Stimulated activated CD4-positive, alpha-beta T cell treated with anti-CD3 and anti-CD28 coated beads, Interleukin-15, amount 100 ng/mL, for 24 hours (primary cell): ENCODE measurements around the gene ASNS.
A peak's percentile ranks its signal among the peaks of the same experiment; 100 is the strongest.
"Not testable (repeated sequence)": the region's sequence is repeated elsewhere in the genome, so short reads cannot be mapped to it uniquely, and the experiment has no call there.

Source experiments
- DNase-seq: peaks from one replicate; pipeline ENCODE4 v3.0.0-alpha.2; 2020

The ASNS gene

GRCh38 chr7:97872025-97872669, at the start of gene ASNS:
Gene ASNS (minus strand): TSS chr7:97872408. CDS start chr7:97869156, 3,252 bp downstream.
- peak; percentile 96 for DNase-seq

GRCh38 chr7:97921254-97921653, 49.0 kb upstream of the ASNS start:
- DNase-seq = not testable (repeated sequence)

GRCh38 chr7:97915267-97915666, 43.1 kb upstream of the ASNS start:
- not testable (repeated sequence) for DNase-seq

GRCh38 chr7:97912294-97912693, 40.1 kb upstream of the ASNS start:
- DNase-seq = not testable (repeated sequence)

GRCh38 chr7:97896893-97897292, 24.7 kb upstream of the ASNS start:
- DNase-seq = not testable (repeated sequence)

- not testable (repeated sequence) for DNase-seq
Observed at GRCh38 chr7:97891721-97892120, 19.5 kb upstream of the ASNS start.

- DNase-seq = peak; percentile 15
Observed at GRCh38 chr7:97879527-97879926, 7.3 kb upstream of the ASNS start.

- DNase-seq = not testable (repeated sequence)
Observed at GRCh38 chr7:97874894-97875293, 2.7 kb upstream of the ASNS start.

- no peak for DNase-seq
Observed at GRCh38 chr7:97873606-97874005, 1.4 kb upstream of the ASNS start.

GRCh38 chr7:97871659-97872024, 566 bp downstream of the ASNS start:
- no peak for DNase-seq

- DNase-seq = no peak
Observed at GRCh38 chr7:97868788-97869187, 3.4 kb downstream of the ASNS start.

GRCh38 chr7:97868314-97868713, 3.9 kb downstream of the ASNS start:
- no peak for DNase-seq

GRCh38 chr7:97865104-97865503, 7.1 kb downstream of the ASNS start:
- DNase-seq = no peak

- no peak for DNase-seq
Observed at GRCh38 chr7:97859606-97860204, 12.5 kb downstream of the ASNS start.

GRCh38 chr7:97858221-97858620, 14.0 kb downstream of the ASNS start:
- no peak for DNase-seq

GRCh38 chr7:97857544-97857943, 14.7 kb downstream of the ASNS start:
- DNase-seq = no peak

GRCh38 chr7:97851683-97852082, 20.5 kb downstream of the ASNS start:
- DNase-seq = no peak

GRCh38 chr7:97850262-97851031, 21.8 kb downstream of the ASNS start:
- DNase-seq = not testable (repeated sequence)

GRCh38 chr7:97847791-97848190, 24.4 kb downstream of the ASNS start:
- DNase-seq = no peak

- no peak for DNase-seq
Observed at GRCh38 chr7:97846945-97847344, 25.3 kb downstream of the ASNS start.

GRCh38 chr7:97845622-97846203, 26.5 kb downstream of the ASNS start:
- peak; percentile 19 for DNase-seq

- no peak for DNase-seq
Observed at GRCh38 chr7:97844036-97844435, 28.2 kb downstream of the ASNS start.

GRCh38 chr7:97842772-97843345, 29.3 kb downstream of the ASNS start:
- DNase-seq = no peak
